GM19397 (cell line): ENCODE results near the gene CUL1.

Experiments used
- ATAC-seq: cut with Tn5 transposase; IDR thresholded peaks from one replicate; pipeline ENCODE4 v1.9.1; 2021; ENCODE audit warnings: mild to moderate bottlenecking, moderate library complexity; ENCODE audit not compliant: unreplicated experiment

The CUL1 gene

GRCh38 chr7:148715027-148715426 is 16.3 kb downstream of the CUL1 start:
- ATAC-seq = no peak

- ATAC-seq = no peak
Measured at GRCh38 chr7:148717266-148717793, 18.6 kb downstream of the CUL1 start.

- ATAC-seq = no peak
Measured at GRCh38 chr7:148718431-148718830, 19.7 kb downstream of the CUL1 start.

- ATAC-seq = no peak
Measured at GRCh38 chr7:148719753-148720152, 21.1 kb downstream of the CUL1 start.

- no peak for ATAC-seq
Measured at GRCh38 chr7:148720472-148720871, 21.8 kb downstream of the CUL1 start.

- ATAC-seq = no peak
Measured at GRCh38 chr7:148721390-148721789, 22.7 kb downstream of the CUL1 start.

GRCh38 chr7:148722340-148723165 is 23.9 kb downstream of the CUL1 start:
- ATAC-seq = no peak

GRCh38 chr7:148723166-148723559 is 24.5 kb downstream of the CUL1 start:
- ATAC-seq = no peak

GRCh38 chr7:148723846-148724245 is 25.1 kb downstream of the CUL1 start:
- ATAC-seq = no peak

- ATAC-seq = no peak
Measured at GRCh38 chr7:148726385-148726784, 27.7 kb downstream of the CUL1 start.

- ATAC-seq = no peak
Measured at GRCh38 chr7:148727501-148728278, 29.0 kb downstream of the CUL1 start.

- ATAC-seq = no peak
Measured at GRCh38 chr7:148729984-148730733, 31.5 kb downstream of the CUL1 start.

- no peak for ATAC-seq
Measured at GRCh38 chr7:148732862-148733261, 34.2 kb downstream of the CUL1 start.

- no peak for ATAC-seq
Measured at GRCh38 chr7:148733496-148733895, 34.8 kb downstream of the CUL1 start.

GRCh38 chr7:148735141-148735540 is 36.4 kb downstream of the CUL1 start:
- no peak for ATAC-seq

- ATAC-seq = no peak
Measured at GRCh38 chr7:148735967-148736366, 37.3 kb downstream of the CUL1 start.

- no peak for ATAC-seq
Measured at GRCh38 chr7:148738737-148739535, 40.2 kb downstream of the CUL1 start.

- no peak for ATAC-seq
Measured at GRCh38 chr7:148746135-148746534, 47.4 kb downstream of the CUL1 start.

- no peak for ATAC-seq
Measured at GRCh38 chr7:148747274-148747673, 48.6 kb downstream of the CUL1 start.
